Activated CD4-positive, CD25-positive, alpha-beta regulatory T cell treated with anti-CD3 and anti-CD28 coated beads, Interleukin-2, amount 50 U/mL, for 24 hours (primary cell): ENCODE results near the gene TMEM161A.
"Not testable (repeated sequence)": the region's sequence is repeated elsewhere in the genome, so short reads cannot be mapped to it uniquely, and the experiment has no call there.

Experiments
- ATAC-seq, 2 donors: fragments of 150-1000 bp; cut with Tn5 transposase; one replicate each; pipeline ENCODE4 v1.10.0; 2021; ENCODE audit warnings: mild to moderate bottlenecking in 1 of 2, moderate library complexity in 1 of 2

TMEM161A gene

GRCh38 chr19:19154768-19155494 lies 16.7 kb upstream of the TMEM161A start:
- no peak for ATAC-seq

- ATAC-seq = no peak
Observed at GRCh38 chr19:19152668-19153384, 14.5 kb upstream of the TMEM161A start.

DNA sequence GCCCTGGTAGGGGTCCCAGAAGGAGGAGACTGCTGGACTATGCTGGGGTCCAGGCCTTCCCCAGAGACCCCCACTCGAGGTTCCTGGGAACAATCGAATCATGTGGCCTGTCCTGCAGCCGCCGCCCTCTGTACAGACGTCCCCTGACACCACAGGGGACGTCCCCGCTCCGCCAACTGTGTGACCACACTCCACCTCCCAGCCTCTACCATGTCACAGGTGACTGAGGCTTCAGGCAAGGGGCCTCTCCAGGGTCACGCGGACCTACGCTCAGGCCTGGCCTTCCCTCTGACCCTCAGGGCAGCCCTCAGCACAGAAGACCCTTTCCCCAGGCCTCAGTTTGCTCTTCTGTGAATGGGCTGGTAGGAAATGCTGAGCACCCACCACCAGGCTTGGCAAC lies 13.1 kb upstream of the TMEM161A start:
- no peak for ATAC-seq

- ATAC-seq = no peak
Observed at GRCh38 chr19:19149435-19149834, 11.2 kb upstream of the TMEM161A start.

DNA sequence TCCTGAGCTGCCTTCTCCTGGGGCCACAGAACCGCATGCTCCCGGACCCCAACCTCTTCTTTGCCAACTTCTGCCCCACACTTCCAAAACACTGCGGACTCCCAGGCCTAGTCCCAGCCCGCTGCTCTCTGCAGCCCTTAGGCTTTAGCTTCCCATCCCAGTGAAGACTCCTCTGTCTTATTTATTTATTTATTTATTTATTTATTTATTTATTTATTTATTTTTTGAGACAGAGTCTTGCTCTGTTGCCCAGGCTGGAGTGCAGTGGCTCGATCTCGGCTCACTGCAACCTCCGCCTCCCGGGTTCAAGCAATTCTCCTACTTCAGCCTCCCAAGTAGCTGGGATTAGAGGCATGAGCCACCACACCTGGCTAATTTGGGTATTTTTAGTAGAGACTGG lies 10.2 kb upstream of the TMEM161A start:
- not testable (repeated sequence) for ATAC-seq

- no peak for ATAC-seq
Observed at GRCh38 chr19:19147344-19147743, 9.1 kb upstream of the TMEM161A start.

- no peak for ATAC-seq
Observed at GRCh38 chr19:19146865-19147264, 8.6 kb upstream of the TMEM161A start.

GRCh38 chr19:19145684-19146608 lies 7.7 kb upstream of the TMEM161A start:
- peak; percentile 83 to 90 for ATAC-seq

DNA sequence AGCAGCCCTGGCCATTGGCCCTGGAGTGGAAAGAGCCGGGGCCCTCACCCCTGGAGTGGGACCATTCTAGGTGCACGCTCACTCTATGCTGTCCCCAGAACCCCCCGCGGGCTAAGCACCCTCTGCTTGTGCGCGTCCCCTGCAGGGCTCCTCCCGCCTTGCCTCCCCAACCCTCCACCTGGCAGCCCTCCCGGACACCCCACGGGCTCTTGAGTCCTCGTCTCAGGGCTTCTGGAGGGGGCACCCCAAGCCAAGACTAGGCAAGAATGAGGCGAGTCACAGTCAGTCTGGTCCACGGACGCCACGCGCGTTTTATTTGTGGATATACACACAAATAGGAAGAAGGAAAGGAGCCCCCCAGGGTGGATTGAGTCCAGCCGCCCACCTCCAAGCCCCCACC lies 7.0 kb upstream of the TMEM161A start:
- ATAC-seq = no peak

GRCh38 chr19:19142347-19142746 lies 4.1 kb upstream of the TMEM161A start:
- ATAC-seq = no peak

- ATAC-seq = no peak
Observed at GRCh38 chr19:19140476-19140875, 2.2 kb upstream of the TMEM161A start.

- no peak for ATAC-seq
Observed at GRCh38 chr19:19139876-19140229, 1.6 kb upstream of the TMEM161A start.

DNA sequence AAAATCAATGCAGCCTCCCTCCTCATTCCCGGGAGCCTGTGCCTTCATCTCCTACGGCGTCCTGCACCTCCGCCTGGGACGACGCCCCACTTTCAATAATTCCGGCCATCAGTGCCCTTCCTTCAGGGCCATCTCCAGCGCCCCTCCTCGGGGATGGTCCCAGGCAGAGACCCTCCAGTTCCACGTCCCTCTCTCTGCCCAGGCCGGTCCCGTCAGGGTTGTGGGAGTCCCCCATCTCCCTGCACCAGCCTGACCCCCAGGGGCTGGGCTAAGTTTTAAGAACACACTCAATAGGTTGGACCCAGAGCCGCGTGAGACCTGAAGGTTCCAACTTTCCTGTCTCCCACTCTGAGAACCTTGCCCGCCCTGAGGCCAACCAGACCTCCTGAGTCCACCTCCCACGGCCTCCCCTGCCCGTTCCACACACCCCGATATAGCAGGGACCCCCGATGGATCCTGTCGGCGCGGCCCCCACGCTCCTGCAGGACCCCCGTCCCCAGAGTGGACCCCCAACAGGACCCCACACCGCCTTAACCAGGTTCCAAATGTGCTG lies 646 bp downstream of the TMEM161A start:
- no peak for ATAC-seq

- not testable (repeated sequence) for ATAC-seq
Observed at GRCh38 chr19:19135713-19136112, 2.6 kb downstream of the TMEM161A start.

GRCh38 chr19:19134687-19135158 lies 3.6 kb downstream of the TMEM161A start:
- ATAC-seq = no peak

DNA sequence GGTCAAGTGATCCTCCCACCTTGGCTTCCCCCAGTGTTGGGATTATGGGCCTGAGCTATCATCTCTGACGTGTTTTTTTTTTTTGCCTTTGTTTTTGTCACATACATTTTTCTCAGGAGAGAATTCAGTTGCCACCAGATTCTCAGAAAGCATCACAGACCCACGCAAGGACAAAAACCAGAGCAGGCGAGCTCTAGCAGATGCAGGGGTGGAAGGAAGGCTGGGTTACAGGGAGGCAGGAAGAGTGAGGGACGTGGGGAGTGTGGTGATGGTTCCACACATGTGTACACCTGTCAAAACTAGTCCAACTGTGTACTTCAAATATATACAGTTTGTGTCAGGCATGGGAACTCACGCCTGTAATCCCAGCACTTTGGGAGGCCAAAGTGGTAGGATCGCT lies 4.3 kb downstream of the TMEM161A start:
- no peak for ATAC-seq

DNA sequence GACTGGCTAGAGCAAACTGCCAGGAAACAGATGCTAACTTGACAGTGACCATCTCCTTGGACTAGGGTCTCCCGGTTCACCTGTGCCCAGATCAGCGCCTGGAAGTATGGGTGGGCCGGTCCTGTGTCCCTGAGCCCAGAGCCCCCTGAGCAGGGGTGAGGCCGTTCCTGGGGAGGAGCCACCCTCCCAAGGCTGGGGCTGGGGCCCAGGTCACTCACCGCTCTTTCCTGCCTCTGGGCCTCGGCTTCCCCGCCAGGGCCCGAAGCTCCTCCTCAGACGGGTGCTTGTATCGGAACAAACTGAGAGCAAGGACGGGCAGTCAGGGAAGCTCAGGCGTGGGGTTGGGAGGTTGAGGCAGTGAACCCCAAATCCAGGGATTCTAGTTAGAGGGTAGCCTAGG lies 5.4 kb downstream of the TMEM161A start:
- no peak for ATAC-seq

- no peak for ATAC-seq
Observed at GRCh38 chr19:19131989-19132388, 6.3 kb downstream of the TMEM161A start.

GRCh38 chr19:19126102-19126501 lies 12.2 kb downstream of the TMEM161A start:
- ATAC-seq = no peak

- ATAC-seq = no peak
Observed at GRCh38 chr19:19123386-19123785, 14.9 kb downstream of the TMEM161A start.

- ATAC-seq = no peak
Observed at GRCh38 chr19:19122902-19123301, 15.4 kb downstream of the TMEM161A start.

- no peak for ATAC-seq
Observed at GRCh38 chr19:19121371-19121770, 16.9 kb downstream of the TMEM161A start.
